NCI-H1105 (cell line): ENCODE results near the gene ARHGAP29.
A peak's percentile ranks its signal among the peaks of the same experiment; 100 is the strongest.

ENCODE experiments used
- DNase-seq: peaks from one replicate; lab custom pipeline; 2025; lab: John Stamatoyannopoulos, UW

Gene ARHGAP29

DNA sequence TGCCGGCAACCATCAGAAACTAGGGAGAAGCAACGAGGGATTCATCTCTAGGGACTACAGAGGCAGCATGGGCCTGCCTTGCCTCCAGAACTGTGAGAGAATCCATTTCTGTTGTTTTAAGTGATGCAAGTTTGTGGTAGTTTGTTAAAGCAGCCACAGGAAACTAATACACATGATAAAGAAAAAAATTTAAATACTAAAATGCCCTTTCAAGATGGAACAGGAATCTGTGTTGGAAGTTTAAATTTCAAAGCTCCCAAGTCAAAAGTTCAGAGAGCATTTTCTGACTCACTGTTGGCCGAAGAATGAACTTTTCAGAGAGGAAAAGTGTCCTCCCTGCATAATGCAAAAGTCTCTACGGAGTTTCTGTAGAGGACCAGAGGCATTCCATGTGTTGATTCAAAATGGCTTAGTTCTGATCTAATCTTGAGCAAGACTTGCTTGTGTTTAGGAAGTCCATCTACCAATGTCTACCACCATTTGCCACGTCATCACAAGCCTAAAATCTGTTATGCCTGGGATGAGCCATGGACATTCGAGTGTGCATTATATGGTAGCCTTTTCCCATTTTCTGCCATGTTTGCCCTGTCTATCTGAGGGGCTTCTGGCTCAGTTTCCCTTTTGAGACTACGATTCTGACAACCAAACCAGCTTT, 22.4 kb upstream of the ARHGAP29 start:
- DNase-seq, result no peak

DNA sequence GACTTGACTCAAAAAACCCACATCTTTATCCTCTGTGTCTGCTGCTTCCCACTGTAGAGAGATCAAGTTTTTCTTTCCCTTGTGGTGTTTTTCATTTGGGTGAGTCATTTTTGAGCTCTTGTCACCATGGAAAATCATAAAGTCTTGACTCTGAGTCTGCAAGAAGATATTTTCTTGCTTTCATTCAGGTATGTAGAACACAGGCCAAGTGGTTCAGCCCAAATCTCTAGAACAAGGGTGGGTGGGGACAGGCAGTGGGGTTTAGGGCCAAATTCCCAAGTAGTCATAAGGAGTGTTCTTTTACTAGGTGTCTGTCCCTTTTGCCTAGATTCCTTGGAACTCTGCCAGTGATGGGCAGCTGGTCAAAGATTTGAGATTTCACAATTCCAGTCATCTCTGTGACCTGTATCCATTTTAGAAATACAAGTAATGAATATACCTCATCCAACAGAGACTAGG, 21.5 kb upstream of the ARHGAP29 start:
- no peak for DNase-seq

DNA sequence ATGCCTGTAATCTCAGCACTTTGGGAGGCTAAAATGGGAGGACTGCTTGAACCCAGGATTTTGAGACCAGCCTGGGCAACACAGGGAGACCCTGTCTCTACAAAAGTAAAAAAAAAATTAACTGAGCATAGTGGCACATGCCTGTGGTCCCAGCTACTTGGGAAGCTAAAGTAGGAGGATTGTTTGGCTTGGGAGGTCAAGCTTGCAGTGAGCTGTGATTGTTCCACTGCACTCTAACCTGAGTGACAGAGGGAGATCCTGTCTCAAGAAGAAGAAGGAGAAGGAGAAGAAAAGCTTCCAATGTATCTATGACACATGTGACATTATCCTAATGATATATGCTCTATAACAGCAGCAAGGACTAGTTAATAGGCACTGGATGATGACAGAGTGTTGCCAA, 20.1 kb upstream of the ARHGAP29 start:
- no peak for DNase-seq

DNA sequence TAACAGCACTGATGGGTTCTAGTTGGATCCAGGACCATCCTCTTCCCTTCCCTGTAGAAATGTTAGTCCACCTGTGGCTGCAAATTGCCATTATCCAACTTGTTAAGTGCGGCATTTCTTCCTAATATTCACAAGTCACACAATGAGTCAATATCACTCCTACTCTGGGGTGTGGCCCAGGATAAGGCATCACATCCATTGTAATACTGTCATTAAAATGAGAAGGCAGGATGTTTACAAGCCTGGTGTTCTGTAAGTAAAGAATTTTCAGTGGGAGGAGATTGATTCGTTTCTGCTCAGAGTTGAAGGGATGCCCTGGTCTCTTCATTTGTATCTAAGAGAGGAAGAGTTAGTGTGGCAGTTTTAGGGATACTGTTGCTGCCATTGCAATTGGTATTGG, 18.1 kb upstream of the ARHGAP29 start:
- DNase-seq, result no peak

DNA sequence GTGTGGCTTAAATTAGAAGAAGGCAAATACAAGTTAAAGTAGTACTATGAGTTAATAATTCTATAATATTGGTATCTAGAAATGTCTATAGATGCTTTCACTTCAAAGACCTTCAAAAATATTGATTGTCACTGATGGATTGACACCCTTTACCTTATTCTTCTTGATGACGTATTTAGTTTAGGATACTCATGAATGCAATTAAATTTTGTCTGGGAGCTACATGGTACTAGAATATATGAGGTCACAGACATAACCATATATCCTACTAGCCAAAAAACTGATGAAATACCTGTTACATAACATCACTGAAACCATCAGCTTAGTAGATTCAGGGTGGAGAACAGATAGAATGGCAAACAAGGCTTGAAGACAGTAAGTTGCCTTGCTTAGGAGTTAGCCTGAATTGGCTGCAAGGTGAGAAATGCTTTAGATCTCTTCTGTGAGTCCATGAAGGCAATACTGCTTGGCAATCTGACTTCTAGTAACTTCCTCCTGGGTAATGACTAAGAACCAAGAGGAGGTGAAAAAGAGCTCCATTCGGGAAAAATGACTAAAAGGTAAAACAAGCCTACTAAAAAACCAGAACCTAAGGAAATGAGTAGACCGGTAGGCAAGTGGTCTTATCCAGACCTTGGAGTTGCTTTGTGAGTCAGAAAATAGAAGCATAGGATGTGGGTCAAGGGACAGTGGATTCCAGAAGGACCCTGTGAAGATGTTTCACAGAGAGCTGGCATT, 16.9 kb upstream of the ARHGAP29 start:
- no peak for DNase-seq

DNA sequence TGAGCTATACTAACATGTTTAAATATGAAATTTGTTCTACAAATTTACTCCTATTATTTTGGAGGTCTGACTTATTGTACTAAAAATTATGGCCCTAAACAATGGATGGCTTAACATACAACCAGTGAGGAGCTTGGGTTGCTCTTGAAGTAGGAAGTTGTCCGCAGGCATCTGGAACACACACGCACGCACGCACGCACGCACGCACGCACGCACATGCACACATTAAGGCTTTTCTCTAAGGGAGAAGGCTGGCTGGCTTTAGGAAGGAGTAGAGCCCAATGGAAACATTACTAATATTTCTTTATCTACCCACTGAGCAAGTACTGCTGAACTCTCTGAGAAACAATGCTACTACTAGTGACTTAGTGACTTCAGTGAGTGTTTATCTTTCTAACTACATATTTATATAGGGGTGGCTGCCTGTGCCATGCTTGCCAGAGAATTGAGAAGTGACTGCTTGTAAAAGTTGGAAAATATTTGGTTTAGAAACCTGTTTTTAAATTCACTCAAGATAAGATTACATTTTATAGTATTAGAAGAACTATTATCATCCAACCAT, 16.2 kb upstream of the ARHGAP29 start:
- DNase-seq, result no peak

DNA sequence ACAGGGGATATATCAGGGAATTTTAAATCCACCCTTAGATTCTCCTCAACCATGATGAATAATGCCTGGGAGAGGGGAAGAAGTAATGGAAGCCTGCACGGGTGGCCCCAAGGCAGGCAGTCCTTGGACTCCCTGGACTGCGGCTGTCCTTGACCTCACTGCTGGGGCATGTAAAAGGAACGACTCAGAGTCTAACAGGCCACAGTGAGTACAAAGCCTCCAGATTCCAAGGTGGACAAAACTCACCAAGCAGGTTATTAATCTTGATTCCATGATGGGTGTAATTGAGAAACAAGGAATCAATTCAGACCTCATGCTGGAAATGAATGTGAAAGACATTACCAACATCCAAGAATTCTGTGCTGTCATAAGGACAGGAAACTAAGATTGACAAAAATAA, 13.0 kb upstream of the ARHGAP29 start:
- no peak for DNase-seq

DNA sequence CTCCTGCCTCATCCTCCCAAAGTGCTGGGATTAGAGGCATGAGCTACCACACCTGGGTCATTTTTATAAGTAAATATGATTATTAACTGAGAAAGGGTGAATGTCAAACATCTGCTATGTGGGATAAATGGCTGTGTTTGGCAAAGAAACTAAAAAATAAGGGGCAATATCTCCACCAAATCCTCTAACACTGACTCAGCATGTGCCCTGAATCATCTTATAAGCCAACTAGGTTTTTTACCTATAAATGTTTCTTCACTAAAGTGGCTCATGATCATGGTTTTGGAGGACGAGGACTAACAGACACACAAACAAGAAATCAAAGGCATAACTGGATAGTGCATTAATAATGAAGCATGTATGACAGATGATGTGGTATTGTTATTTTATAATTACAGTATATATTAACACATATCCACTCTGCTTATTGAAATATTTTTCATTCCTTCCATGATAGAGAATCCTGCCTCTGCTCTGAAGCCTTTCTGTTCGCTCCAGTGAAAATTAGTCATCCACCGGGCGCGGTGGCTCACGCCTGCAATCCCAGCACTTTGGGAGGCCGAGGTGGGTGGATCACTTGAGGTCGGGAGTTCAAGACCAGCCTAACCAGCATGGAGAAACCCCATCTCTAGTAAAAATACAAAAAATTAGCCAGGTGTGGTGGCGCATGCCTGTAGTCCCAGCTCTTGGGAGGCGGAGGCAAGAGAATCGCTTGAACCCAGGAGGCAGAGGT, 11.7 kb upstream of the ARHGAP29 start:
- DNase-seq, result no peak

DNA sequence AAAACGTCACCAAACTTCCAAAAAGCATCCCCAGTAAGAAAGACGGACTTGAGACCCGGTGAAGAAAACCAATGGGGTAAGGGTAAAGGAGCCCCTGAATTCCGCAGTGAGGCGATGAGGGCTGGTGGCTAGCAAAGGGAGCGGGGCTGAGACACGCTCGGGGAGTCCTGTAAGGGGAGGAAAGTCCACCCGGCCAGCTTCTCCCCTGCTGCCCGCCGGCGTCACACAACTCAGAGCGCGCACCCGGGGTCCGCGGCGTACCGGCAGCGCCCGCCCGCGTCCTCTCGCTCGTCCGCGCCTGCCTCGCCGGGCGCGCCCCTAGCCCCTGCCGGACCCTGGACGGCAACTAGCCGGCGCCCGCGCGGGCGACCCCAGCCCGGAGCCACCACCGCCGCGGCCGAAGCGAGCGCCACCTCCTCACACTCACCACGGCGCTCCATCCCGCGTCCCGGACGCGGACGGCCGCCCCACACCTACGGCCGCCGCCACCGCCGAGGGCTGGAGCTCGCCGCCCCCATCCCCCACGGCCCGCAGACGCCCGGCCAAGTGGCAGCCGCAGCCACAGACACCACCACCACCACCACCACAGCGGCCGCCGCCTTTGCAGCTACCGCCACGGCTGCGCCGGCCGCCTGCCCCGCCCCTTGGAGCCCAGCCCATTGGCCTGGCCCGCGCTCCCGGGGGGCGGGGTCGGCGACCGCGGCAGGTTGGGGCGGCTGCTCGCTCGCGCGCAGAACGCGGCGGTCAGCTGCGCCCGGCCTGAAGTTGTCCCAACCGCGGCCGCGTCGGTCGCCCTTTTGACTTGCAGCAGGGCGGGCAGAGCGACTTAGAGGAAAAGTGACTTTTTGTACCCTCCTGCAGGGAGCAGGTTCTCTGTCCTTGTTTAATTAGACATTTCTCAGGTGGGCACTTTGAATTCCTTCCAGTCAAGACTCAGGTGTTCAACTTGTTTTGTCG, 10.0 kb upstream of the ARHGAP29 start:
- peak; percentile 66 for DNase-seq

DNA sequence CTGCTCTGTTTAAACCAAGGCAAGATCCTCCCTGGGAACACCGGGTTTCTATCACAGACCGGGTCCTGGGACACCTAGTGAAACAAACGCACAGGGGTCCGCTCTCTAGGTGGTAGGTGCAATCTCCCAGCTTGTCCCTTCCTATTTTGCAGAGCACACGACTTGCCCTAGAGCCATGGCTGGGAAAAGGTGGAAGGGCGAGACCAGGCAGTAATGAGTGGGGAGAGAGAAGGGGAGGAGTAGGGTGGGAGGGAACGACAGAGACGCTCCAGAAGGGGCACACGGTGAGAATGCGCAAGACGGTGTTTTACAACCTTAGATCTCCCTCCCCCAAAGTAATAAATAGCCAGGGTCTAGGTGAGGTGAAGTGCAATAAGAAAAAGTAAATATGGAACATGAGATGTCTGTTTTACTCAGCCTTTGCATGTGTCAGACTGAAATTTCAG, 9.3 kb upstream of the ARHGAP29 start:
- DNase-seq, result no peak

DNA sequence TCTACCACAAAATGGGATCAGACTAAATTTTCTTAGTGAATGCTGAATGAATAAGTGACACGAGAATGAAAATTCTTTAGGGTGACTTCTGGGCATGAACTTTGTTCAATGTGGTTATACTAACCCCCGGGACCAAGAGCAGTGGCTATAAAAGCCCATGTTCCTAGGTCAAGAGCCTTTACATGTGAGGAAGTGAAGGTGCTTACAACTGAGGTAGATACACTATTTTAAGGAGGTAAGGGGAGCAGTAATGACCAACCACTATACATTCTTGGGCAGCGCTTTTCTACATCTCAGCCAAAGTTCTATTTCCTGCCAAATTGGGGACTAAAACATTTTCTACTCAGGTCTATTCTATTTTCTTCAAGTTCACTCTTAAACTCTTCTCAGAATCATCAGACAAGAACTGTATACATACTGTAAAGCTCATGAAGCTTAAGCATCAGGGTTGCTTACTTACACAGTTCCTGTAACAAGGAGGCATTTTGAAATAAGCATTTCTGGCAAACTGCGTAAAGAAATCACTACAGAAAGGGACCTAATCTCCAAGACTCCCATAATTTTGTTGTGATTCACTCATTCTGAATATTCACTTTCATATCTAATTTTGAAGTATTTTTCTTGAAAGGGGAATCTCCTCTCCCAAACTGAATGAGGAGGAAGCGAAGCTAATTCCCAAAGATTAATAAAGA, 8.5 kb upstream of the ARHGAP29 start:
- no peak for DNase-seq

DNA sequence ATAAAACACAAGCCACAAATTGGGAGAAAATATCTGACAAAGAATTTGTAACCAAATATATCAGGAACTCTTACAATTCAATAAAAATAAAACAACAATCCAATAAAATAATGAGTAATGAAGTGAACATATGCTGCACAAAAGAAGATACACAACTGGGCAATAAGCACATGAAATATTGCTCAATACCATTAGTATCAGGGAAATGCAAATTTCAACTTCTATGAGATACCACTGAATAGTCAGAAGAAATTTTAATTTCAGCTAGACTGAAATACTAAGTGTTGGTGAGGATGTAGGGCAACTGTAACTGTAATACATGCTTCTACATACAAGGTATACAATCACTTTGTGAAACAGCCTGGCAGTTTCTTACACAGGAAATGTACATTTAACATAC, 7.4 kb upstream of the ARHGAP29 start:
- DNase-seq, result no peak

DNA sequence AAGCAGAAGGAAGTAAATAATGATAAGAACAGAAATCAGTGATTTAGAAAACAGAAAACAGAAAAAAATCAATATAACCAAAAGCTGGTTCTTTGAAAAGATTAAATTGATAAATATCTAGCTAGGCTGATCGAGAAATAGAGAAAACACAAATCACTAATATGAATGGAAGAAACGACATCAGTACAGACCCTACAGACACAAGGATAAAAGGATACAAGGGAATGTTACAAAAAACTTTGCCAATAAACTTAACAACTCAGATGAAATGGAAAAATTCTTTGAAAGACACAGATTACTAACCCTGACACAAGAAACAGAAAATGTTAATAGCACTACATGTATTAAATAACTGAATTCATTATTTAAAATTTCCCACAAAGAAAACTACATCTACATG, 6.3 kb upstream of the ARHGAP29 start:
- DNase-seq, result no peak

DNA sequence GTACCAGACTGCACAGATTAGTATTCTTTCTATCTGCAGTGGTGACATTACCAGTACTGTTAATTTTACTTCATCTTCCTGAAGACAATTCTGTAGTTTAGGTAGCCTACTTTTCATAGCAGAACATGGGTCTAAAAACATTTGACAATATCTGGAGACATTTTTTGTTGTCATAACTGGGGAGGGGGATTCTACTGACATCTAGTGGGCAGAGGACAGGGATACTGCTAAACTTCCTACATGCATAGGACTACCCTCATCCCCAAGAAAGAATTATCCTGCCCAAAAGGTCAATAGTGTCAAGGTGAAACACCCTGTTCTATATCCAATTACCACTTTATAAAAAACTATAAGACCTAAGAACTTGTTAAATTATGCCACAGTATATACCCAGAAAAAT, 3.4 kb upstream of the ARHGAP29 start:
- DNase-seq, result peak; percentile 27

DNA sequence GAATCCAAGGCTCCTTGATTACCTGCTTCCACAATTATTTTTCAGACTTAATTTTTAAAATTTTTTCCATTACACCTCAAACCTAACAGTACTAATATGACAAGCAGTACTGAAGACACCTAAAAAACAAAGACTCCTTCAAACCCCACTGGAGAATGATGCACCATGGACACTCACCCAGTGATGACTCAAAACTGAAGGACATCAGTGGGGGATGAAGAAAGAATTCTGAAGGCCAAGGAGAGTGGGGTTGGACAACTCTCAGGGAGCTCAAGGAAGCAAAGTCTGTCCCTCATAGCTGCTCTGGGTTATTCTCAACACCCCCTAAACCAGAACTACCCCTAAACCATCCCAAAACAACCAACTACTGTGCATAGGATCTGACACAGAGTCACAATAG, 2.4 kb upstream of the ARHGAP29 start:
- DNase-seq, result no peak

DNA sequence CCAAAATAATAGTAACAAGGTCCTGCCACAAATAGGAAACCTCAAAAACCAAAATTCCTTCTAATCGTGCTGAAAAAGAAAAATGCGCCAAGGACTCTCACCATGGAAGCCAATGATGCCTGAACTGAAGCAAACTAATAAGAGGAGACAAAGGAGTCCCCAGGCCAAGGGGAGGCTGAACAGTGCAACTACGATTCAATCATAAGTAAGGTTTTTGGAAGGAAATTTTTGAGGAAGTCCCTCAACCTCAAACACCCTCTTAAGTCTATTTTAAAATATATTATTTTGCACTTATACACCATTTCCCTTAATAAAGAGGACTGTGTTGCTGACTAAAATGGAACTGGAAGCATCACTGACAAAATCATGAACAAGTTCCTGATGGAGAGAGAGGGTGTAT, 1.7 kb upstream of the ARHGAP29 start:
- DNase-seq, result no peak

DNA sequence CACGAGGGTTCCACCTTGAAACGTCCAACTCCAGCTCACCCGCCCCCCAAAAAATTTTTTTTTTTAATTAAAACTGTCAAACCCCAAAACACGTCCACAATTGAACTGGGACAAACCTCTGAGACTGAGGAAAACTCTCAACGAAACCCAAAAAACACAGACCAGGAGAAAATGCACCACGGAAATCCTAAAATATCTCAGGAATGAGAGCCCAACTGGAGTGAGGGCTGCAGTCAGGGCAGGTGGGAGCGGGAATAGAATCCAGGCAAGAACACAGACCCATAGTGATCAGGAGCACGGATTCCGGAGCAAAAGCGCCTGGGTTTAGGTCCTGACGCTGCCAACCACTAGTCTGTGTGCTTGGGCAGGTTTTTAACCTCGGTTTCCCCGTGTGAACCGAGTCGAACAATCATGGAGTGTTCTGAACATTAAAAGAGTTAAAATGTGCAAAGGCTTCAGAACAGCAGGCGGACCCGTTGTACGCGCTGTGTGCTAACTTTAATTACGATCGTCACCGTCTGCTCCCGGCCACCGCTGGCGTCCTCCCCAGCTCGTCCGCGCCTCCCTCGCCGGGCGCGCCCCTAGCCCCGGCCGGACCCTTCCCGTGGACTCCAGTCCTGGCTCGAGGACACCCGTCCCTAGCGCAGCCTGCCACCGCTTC, 624 bp downstream of the ARHGAP29 start:
- peak; percentile 25 for DNase-seq

DNA sequence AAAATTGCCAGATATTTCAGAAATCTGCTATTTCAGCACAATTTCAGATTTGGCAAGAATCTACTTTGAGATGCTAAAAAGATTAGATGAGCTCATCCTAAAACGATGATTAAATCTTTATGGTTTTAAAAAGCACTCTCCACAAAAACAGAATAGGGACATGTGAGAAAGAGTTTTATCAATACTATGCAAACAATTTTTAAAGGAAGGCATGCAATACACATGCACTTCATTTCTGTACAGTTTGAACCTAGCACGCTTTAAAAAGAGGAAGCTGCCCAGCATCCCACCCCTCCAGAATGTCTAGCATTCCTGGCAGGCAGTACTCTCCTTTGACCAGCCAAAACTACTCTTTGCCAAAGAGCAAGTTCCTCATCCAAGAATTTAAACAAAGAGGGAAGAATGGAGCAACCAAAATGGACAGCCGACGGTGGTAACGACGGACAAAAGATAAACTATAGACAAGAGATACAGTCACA, 1.3 kb downstream of the ARHGAP29 start:
- no peak for DNase-seq

DNA sequence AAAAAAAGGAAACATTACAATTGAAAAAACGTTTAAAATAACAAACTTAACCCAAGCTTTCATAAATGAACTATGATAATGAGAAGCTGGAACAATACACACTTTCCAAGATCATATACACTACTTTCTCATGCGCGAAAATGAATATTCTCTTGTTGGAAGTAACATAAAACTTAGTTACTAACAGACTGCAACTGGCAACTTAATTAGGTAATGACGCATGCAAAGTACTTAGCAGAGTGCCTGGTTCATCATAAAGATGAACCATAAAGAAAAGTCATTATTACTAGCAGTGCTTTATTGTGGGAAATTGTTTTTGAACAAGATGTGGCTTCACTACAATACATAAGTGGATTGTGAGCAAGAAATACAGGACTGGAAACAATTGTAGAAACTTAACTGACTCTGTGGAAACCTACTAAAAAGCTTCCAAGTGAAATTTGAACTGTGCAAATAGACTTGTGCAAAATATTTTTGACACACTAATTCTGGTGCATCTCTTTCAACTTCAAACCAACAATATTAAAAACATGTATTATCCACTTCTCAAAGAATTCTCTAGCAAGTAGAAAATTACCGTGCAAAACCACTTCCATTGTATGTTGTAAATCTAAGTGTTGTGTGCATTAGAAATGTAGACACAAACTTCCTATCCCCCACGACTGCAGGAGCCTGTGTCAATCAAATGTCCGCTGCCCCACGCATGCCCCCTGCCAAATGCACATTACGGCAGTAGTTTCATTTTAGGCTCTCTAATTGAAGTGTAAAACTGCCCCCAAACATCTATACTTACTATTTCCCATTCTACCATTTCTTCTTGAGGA, 2.0 kb downstream of the ARHGAP29 start:
- no peak for DNase-seq
